GM13977 (cell line): ENCODE data around the gene RASA3.
"Not testable (repeated sequence)": the region's sequence is repeated elsewhere in the genome, so short reads cannot be mapped to it uniquely, and the experiment has no call there.

ENCODE experiments used
- DNase-seq: peaks from one replicate; pipeline ENCODE4 v3.0.0; 2012; ENCODE audit warnings: low spot score
- in situ Hi-C: fragments of 300-500 bp; cut with MboI; formaldehyde crosslinking; loops from one replicate; pipeline ENCODE4 v1.12.0; 2022; ENCODE audit warnings: low sequenced_read_pairs, low pct_unique_long_range_greater_than_20kb, mixed read lengths, inconsistent platforms; ENCODE audit not compliant: unreplicated experiment
- TF ChIP-seq, protein P1 (sequence below): IDR thresholded peaks from 2 replicates; pipeline ENCODE4 v1.5.1; 2012; ENCODE audit warnings: mild to moderate bottlenecking, control low read depth; ENCODE audit not compliant: insufficient read depth; ENCODE audit errors: extremely low read depth, missing control alignments

Gene RASA3

GRCh38 chr13:114076329-114077090, 55.9 kb downstream of the RASA3 start:
- TF ChIP-seq, protein P1, sequence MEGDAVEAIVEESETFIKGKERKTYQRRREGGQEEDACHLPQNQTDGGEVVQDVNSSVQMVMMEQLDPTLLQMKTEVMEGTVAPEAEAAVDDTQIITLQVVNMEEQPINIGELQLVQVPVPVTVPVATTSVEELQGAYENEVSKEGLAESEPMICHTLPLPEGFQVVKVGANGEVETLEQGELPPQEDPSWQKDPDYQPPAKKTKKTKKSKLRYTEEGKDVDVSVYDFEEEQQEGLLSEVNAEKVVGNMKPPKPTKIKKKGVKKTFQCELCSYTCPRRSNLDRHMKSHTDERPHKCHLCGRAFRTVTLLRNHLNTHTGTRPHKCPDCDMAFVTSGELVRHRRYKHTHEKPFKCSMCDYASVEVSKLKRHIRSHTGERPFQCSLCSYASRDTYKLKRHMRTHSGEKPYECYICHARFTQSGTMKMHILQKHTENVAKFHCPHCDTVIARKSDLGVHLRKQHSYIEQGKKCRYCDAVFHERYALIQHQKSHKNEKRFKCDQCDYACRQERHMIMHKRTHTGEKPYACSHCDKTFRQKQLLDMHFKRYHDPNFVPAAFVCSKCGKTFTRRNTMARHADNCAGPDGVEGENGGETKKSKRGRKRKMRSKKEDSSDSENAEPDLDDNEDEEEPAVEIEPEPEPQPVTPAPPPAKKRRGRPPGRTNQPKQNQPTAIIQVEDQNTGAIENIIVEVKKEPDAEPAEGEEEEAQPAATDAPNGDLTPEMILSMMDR = no peak
- in situ Hi-C loops = no loop called here
- DNase-seq = no peak

DNA sequence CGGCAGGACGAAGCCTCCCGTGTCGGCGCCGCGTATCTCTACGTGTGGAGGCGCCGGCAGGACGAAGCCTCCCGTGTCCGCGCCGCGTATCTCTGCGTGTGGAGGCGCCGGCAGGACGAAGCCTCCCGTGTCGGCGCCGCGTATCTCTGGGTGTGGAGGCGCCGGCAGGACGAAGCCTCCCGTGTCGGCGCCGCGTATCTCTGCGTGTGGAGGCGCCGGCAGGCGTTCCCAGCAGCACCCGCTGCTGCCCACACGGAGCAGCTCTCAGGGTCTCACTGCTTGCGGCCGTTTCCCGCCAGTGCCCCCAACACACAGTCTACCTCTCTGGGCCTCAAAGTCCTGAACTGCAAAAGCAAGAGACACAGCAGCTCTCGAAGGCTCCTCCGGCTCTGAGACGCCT, 56.6 kb downstream of the RASA3 start:
- DNase-seq, in situ Hi-C loops: not testable (repeated sequence)

GRCh38 chr13:114074671-114075315, 57.6 kb downstream of the RASA3 start:
- no peak for DNase-seq
- TF ChIP-seq, protein P1 = no peak
- in situ Hi-C loops = no loop called here

- TF ChIP-seq, protein P1 = no peak
- in situ Hi-C loops = no loop called here
- no peak for DNase-seq
These were observed 58.4 kb downstream of the RASA3 start for GRCh38 chr13:114073881-114074612.

GRCh38 chr13:114072421-114072820, 60.0 kb downstream of the RASA3 start:
- DNase-seq = no peak
- TF ChIP-seq, protein P1 = no peak
- in situ Hi-C loops = no loop called here

GRCh38 chr13:114071991-114072390, 60.4 kb downstream of the RASA3 start:
- TF ChIP-seq, protein P1 = no peak
- DNase-seq = no peak
- in situ Hi-C loops = no loop called here

DNA sequence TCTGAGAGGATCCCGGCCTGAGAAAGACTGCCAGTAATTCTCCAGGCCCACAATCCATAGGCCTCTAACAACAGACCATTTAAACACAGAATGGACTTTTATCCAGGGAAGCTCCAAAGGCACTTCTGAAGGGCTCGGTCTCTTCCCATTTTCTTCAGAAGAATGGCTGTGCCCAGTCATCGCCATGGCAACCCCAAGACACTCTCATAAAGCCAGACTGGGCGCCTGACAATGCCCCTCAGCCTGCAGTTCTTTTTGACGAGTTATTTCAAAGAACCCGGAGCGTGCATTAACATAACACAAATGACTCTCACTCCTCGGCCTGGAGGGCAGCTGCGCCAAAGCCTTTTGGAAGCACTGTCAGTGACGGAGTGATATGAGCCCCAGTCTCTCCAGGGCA, 61.0 kb downstream of the RASA3 start:
- DNase-seq = no peak
- in situ Hi-C loops = no loop called here
- TF ChIP-seq, protein P1 = no peak
